ENCODE measurements around the gene ZNF768.

DNA sequence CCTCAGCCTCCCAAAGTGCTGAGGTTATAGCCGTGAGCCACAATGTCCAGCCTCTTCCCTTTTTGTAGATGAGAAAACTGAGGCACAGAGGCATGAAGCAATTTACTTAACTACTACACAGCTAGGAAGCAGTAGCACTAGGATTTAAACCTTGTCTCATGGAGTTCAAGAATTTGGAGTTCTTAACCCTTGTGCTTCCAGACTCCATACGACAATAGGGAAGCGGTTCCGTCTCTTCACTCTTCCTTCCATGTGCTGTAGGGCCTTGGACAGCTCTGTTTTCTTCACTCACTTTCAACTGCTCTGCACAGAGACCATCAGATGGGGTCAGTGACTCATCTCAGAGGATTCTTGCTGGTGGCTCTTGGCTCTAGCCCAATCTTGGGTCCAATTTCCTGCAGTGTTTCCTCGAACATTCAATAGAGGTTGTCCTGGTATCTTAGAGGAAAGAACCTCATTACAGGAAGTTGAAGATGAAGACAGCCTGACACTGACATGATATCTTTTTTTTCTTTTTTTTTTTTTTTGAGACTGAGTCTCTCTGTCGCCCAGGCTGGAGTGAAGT lies 34.5 kb downstream of the ZNF768 start:
- no peak for TF ChIP-seq CTCF (IDR thresholded peaks at IDR 0.05)
- TF ChIP-seq POLR2A (IDR thresholded peaks at IDR 0.05): no peak
- no peak for TF ChIP-seq POLR2AphosphoS5 (IDR thresholded peaks at IDR 0.05)
